Measurements from ENCODE around the gene SNRPA. TPM values are rescaled to one million over a fixed set of nuclear protein-coding genes. Genes with fewer than 3 reads are reported as not detected.
A peak's percentile ranks its signal among the peaks of the same experiment; 100 is the strongest.

Gene SNRPA
- total and polyA plus RNA-seq, 2 of the 13 experiments (the other 11 are each of a cell fraction or from before 2014, with no cell fraction given), result 59.6 to 162 TPM

DNA sequence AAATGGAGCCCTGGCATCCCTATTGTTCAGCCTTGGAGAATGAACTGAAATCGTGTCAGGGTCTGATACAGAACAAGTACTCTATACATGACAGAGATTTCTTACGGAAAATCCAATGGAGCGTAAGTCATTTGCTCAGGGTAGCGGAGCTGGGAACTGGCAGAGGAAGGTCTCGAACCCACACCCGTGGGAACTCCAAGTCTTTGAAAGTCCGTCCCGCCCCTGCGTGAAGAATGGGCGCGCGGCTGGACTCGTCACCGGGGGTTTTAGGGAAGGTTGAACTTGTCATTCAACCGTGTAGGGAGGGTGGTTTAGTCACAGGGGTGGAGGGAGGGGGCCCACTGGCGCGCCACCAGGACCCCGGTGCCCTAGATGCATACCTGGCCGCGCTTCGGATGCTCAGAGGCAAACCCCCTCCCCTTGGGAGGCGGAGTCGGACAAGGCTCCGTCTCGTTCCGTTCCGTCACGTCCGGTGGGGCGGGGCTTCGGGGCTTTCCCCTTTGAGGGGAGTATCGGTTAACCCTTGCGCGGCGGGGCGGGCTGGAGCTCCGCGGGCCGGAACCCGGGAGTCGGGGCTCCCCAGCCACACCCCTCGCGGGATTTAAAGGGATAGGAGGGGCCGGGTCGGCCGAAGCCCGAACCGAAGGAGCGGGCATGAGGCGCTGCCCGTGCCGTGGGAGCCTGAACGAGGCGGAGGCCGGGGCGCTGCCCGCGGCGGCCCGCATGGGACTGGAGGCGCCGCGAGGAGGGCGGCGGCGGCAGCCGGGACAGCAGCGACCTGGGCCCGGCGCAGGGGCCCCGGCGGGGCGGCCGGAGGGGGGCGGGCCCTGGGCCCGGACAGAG is 34.3 kb upstream of the SNRPA start, which contains the start of the genes COQ8B and ITPKC (continued):
- TF ChIP-seq, protein P1, sequence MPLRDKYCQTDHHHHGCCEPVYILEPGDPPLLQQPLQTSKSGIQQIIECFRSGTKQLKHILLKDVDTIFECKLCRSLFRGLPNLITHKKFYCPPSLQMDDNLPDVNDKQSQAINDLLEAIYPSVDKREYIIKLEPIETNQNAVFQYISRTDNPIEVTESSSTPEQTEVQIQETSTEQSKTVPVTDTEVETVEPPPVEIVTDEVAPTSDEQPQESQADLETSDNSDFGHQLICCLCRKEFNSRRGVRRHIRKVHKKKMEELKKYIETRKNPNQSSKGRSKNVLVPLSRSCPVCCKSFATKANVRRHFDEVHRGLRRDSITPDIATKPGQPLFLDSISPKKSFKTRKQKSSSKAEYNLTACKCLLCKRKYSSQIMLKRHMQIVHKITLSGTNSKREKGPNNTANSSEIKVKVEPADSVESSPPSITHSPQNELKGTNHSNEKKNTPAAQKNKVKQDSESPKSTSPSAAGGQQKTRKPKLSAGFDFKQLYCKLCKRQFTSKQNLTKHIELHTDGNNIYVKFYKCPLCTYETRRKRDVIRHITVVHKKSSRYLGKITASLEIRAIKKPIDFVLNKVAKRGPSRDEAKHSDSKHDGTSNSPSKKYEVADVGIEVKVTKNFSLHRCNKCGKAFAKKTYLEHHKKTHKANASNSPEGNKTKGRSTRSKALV (CRISPR knock-in tag; IDR thresholded peaks at IDR 0.05), result peak; percentile 36; the same call in 1 of the 2 replicates
- TF ChIP-seq AGO1 (IDR thresholded peaks at IDR 0.05; ENCODE audit: low read depth, low read length, poor library complexity, severe bottlenecking) (no peak), ZNF224 (CRISPR knock-in tag; IDR thresholded peaks at IDR 0.05) (no peak), ZSCAN30 (CRISPR knock-in tag; IDR thresholded peaks at IDR 0.05) (no peak), DMAP1 (CRISPR knock-in tag; IDR thresholded peaks at IDR 0.05) (0 out of 2 replicates have a peak, but pooled peaks have one; percentile 42), ZNF746 (CRISPR knock-in tag; IDR thresholded peaks at IDR 0.05) (no peak), HMG20B (CRISPR knock-in tag; conservative IDR thresholded peaks at IDR 0.05) (no peak), NONO (IDR thresholded peaks at IDR 0.05) (no peak), NONO (CRISPR knock-in tag; conservative IDR thresholded peaks at IDR 0.05) (peak; percentile 58; the same call in 1 of the 2 replicates), CBFB (CRISPR knock-in tag; IDR thresholded peaks at IDR 0.05) (no peak), ZNF777 (CRISPR knock-in tag; IDR thresholded peaks at IDR 0.05) (peak; percentile 56; the same call in 1 of the 2 replicates), ZNF646 (CRISPR knock-in tag; IDR thresholded peaks at IDR 0.05) (no peak), FIP1L1 (IDR thresholded peaks at IDR 0.05; ENCODE audit: borderline replicate concordance, insufficient read depth, low read depth, low read length) (no peak), GATAD2A (CRISPR knock-in tag; IDR thresholded peaks at IDR 0.05) (peak; percentile 50; the same call in 1 of the 2 replicates), RFX5 (IDR thresholded peaks at IDR 0.05; ENCODE audit: low read depth, low read length) (no peak), RELA (CRISPR knock-in tag; IDR thresholded peaks at IDR 0.05) (no peak; the same call in 1 of the 2 replicates), ZNF12 (CRISPR knock-in tag; IDR thresholded peaks at IDR 0.05) (no peak), BORCS8-MEF2B (CRISPR knock-in tag; IDR thresholded peaks at IDR 0.05) (no peak), ZNF891 (CRISPR knock-in tag; IDR thresholded peaks at IDR 0.05) (no peak; the same call in 1 of the 2 replicates), FOSL2 (CRISPR knock-in tag; IDR thresholded peaks at IDR 0.05) (peak; percentile 25; the same call in 1 of the 2 replicates), ZBTB8A (CRISPR knock-in tag; IDR thresholded peaks at IDR 0.05; ENCODE audit: borderline replicate concordance, low read depth) (no peak), NPAS2 (CRISPR knock-in tag; IDR thresholded peaks at IDR 0.05; ENCODE audit: borderline replicate concordance) (no peak)
- TF ChIP-seq, protein P2, sequence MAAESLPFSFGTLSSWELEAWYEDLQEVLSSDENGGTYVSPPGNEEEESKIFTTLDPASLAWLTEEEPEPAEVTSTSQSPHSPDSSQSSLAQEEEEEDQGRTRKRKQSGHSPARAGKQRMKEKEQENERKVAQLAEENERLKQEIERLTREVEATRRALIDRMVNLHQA (CRISPR knock-in tag; IDR thresholded peaks at IDR 0.05), result no peak

All from HepG2 (cell line).